HL-60 (cell line): ENCODE data around the gene SUN1.

Experiments used
- GABPA ChIP-seq: IDR thresholded peaks from 2 replicates; pipeline ENCODE4 v1.6.1; 2012; ENCODE audit warnings: low read depth
- POLR2AphosphoS5 ChIP-seq: IDR thresholded peaks from 2 replicates; pipeline ENCODE4 v1.6.1; 2012; ENCODE audit warnings: low read depth
- TF ChIP-seq, protein P1 (sequence below): IDR thresholded peaks from one replicate; pipeline ENCODE4 v1.5.1; 2011; ENCODE audit warnings: low read length, control low read depth, inconsistent platforms; ENCODE audit not compliant: insufficient read depth
- TF ChIP-seq, protein P2 (sequence below): IDR thresholded peaks from 2 replicates; pipeline ENCODE4 v1.6.1; 2012; ENCODE audit warnings: low read depth; ENCODE audit not compliant: insufficient replicate concordance

DNA sequence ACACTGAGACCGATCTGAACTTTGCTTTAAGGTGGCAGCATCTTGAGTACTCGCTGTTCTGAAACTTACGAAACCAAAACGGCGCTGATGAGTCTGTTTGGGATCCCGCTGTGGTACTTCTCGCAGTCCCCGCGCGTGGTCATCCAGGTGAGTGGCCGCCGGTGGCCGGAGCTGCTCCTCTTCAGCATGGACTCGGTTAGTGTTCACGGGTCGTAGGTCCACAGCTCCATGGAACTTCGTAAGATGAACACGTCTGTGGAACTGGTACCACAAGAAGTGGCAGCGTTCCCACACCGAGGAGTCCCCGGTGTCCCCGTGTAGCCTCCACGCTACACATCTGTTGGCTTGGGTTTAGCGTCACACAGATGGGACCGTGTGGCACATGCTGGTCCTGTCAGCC, 33.6 kb downstream of the SUN1 start:
- no peak for TF ChIP-seq GABPA
- TF ChIP-seq, protein P1, sequence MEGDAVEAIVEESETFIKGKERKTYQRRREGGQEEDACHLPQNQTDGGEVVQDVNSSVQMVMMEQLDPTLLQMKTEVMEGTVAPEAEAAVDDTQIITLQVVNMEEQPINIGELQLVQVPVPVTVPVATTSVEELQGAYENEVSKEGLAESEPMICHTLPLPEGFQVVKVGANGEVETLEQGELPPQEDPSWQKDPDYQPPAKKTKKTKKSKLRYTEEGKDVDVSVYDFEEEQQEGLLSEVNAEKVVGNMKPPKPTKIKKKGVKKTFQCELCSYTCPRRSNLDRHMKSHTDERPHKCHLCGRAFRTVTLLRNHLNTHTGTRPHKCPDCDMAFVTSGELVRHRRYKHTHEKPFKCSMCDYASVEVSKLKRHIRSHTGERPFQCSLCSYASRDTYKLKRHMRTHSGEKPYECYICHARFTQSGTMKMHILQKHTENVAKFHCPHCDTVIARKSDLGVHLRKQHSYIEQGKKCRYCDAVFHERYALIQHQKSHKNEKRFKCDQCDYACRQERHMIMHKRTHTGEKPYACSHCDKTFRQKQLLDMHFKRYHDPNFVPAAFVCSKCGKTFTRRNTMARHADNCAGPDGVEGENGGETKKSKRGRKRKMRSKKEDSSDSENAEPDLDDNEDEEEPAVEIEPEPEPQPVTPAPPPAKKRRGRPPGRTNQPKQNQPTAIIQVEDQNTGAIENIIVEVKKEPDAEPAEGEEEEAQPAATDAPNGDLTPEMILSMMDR = no peak
- TF ChIP-seq POLR2AphosphoS5 = no peak
- TF ChIP-seq, protein P2, sequence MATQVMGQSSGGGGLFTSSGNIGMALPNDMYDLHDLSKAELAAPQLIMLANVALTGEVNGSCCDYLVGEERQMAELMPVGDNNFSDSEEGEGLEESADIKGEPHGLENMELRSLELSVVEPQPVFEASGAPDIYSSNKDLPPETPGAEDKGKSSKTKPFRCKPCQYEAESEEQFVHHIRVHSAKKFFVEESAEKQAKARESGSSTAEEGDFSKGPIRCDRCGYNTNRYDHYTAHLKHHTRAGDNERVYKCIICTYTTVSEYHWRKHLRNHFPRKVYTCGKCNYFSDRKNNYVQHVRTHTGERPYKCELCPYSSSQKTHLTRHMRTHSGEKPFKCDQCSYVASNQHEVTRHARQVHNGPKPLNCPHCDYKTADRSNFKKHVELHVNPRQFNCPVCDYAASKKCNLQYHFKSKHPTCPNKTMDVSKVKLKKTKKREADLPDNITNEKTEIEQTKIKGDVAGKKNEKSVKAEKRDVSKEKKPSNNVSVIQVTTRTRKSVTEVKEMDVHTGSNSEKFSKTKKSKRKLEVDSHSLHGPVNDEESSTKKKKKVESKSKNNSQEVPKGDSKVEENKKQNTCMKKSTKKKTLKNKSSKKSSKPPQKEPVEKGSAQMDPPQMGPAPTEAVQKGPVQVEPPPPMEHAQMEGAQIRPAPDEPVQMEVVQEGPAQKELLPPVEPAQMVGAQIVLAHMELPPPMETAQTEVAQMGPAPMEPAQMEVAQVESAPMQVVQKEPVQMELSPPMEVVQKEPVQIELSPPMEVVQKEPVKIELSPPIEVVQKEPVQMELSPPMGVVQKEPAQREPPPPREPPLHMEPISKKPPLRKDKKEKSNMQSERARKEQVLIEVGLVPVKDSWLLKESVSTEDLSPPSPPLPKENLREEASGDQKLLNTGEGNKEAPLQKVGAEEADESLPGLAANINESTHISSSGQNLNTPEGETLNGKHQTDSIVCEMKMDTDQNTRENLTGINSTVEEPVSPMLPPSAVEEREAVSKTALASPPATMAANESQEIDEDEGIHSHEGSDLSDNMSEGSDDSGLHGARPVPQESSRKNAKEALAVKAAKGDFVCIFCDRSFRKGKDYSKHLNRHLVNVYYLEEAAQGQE = no peak
